Small intestine (tissue), 7 donors: ENCODE results near the gene HSF2BP. TPM values are rescaled to one million over a fixed set of nuclear protein-coding genes. Genes with fewer than 3 reads are reported as not detected.
A peak's percentile ranks its signal among the peaks of the same experiment; 100 is the strongest.

ENCODE experiments used
- DNase-seq, 2 donors: peaks; one replicate each; pipeline versions ENCODE4 v3.0.0 to v3.0.0-alpha.2; 2013
- FAIRE-seq: peaks from 2 replicates; lab custom pipeline; 2012; peaks lifted over from hg19 to GRCh38; lab: Jason Lieb, UNC
- H3K27ac ChIP-seq, 3 donors: one replicate each; pipeline ENCODE4 v1.5.1; 2013; ENCODE audit warnings: low read length in 2 of 3, mild to moderate bottlenecking in 2 of 3, control low read depth in 1 of 3, inconsistent platforms in 1 of 3, low read depth in 1 of 3, moderate library complexity in 1 of 3
- H3K27me3 ChIP-seq, 3 donors: one replicate each; pipeline ENCODE4 v1.6.1; 2013; ENCODE audit warnings: low read length in 3 of 3, inconsistent platforms in 1 of 3; ENCODE audit not compliant: control insufficient read depth in 3 of 3, insufficient read depth in 3 of 3
- H3K36me3 ChIP-seq, 3 donors: one replicate each; pipeline ENCODE4 v1.6.1; 2013; ENCODE audit warnings: low read length in 3 of 3, inconsistent platforms in 1 of 3, low read depth in 1 of 3, mild to moderate bottlenecking in 1 of 3, moderate library complexity in 1 of 3; ENCODE audit not compliant: control insufficient read depth in 3 of 3, insufficient read depth in 2 of 3
- H3K4me1 ChIP-seq, 3 donors: one replicate each; pipeline ENCODE4 v1.6.1; 2013; ENCODE audit warnings: low read length in 2 of 3, inconsistent platforms in 1 of 3, low read depth in 1 of 3, mild to moderate bottlenecking in 1 of 3, moderate library complexity in 1 of 3; ENCODE audit not compliant: control insufficient read depth in 3 of 3, insufficient read depth in 2 of 3
- H3K4me3 ChIP-seq, 3 donors: one replicate each; pipeline ENCODE4 v1.5.1; 2013; ENCODE audit warnings: low read length in 3 of 3, control low read depth in 1 of 3, inconsistent platforms in 1 of 3, low read depth in 1 of 3, mild to moderate bottlenecking in 1 of 3, moderate library complexity in 1 of 3
- H3K9me3 ChIP-seq, 2 donors: one replicate each; pipeline ENCODE4 v1.6.1; 2013; ENCODE audit warnings: low read depth in 1 of 2, low read length in 1 of 2; ENCODE audit not compliant: control insufficient read depth in 2 of 2, insufficient read depth in 1 of 2
- WGBS, 3 donors: extraction: QIAGEN DNeasy Blood & Tissue Kit; methylation state at CpG; one replicate each; pipeline ENCODE4 v1.1.7; 2013; 5-methylcytosine and 5-hydroxymethylcytosine counted together
- polyA plus RNA-seq, 4 donors: library from polyadenylated mRNA; stranded (reverse) in 3 of 4; unstranded in 1 of 4; fragments of 200-250 nt in 3 of 4; fragments of 120-200 nt in 1 of 4; gene quantifications; one replicate each; pipeline versions ENCODE4 v1.2.1 to v1.2.3, GENCODE V29; 2013
- donor health status: healthy with polysubstance abuse.
- donor health status: control.
- donor health status: control.
- donor health status: Bipolar disorder and iron deficiency.
- donor health status: healthy.

HSF2BP gene
- polyA plus RNA-seq, 4 donors: 0.22 to 0.78 (median 0.49) TPM; not detected in 1

- H3K36me3 ChIP-seq: no peaks in the 10 kb centered on the region
- H3K9me3 ChIP-seq: peaks cover 0 to 4% of the 10 kb centered on the region in 2 donors
- H3K27ac ChIP-seq: peak overlapping the region in 2 of 3 donors; percentile 72 to 76
- WGBS, 3 donors: 45 to 67% (median 48%) methylated on average over 7 of the region's 7 CpGs
- no peak for FAIRE-seq
- no peak overlapping the region for H3K4me3 ChIP-seq
- H3K27me3 ChIP-seq: no peaks in the 10 kb centered on the region
- DNase-seq: peak; percentile 51 to 66
- peaks cover 0 to 11% (median 0%) of the 10 kb centered on the region in 3 donors for H3K4me1 ChIP-seq
These were observed 19.6 kb downstream of the HSF2BP start for GRCh38 chr21:43639470-43640353.

GRCh38 chr21:43637530-43638158 lies 21.6 kb downstream of the HSF2BP start:
- Histone ChIP-seq H3K27ac (no peak overlapping the region), H3K9me3 (peaks cover 0 to 4% of the 10 kb centered on the region in 2 donors), H3K4me1 (peaks cover 0 to 11% (median 0%) of the 10 kb centered on the region in 3 donors), H3K4me3 (no peak overlapping the region), H3K36me3 (no peaks in the 10 kb centered on the region), H3K27me3 (peaks cover 0 to 2% (median 0%) of the 10 kb centered on the region in 3 donors)
- 90 to 94% (median 93%) methylated on average over 3 of the region's 3 CpGs for WGBS, 3 donors
- DNase-seq (no peak), FAIRE-seq (no peak)

DNA sequence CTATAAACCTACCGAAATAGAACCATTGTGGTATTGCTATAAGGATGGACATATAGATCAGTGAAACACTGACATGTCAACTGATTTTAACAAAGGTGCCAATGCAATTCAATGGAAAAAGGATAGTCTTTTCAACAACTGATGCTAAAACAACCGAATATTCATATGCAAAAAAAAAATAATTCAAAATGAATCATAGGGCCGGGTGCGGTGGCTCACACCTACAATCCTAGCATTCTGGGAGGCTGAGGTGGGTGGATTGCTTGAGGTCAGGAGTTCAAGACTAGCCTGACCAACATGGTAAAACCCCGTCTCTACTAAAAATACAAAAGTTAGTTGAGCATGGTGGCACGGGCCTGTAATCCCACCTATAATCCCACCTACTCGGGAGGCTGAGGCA lies 23.9 kb downstream of the HSF2BP start:
- H3K4me1 ChIP-seq: peaks cover 0 to 5% (median 0%) of the 10 kb centered on the region in 3 donors
- FAIRE-seq (no peak), DNase-seq (no peak)
- H3K27ac ChIP-seq: no peak overlapping the region
- no peaks in the 10 kb centered on the region for H3K36me3 ChIP-seq
- H3K27me3 ChIP-seq: peaks cover 0 to 2% (median 0%) of the 10 kb centered on the region in 3 donors
- H3K4me3 ChIP-seq: no peak overlapping the region
- WGBS, 3 donors: 90 to 95% (median 93%) methylated on average over 7 of the region's 7 CpGs
- peaks cover 0 to 4% of the 10 kb centered on the region in 2 donors for H3K9me3 ChIP-seq

DNA sequence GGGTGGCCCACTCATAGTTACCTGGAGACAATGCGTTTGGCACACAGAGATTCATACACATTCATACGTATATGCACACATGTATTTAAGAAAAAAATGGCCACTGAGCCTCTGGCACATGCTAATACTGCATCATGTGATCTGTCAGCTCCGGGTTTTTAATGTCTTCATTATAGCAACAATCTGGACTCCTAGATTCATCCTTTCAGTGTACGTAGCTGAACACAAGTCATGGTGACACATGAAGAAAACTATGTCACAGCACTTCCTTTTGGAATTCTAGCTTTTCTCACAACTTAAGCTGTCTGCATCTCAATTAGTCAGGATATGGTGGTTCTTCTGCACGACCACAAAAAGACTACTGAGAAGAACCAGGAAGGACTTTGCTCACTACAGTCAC lies 24.7 kb downstream of the HSF2BP start:
- H3K4me3 ChIP-seq: no peak overlapping the region
- FAIRE-seq: no peak
- H3K4me1 ChIP-seq: no peaks in the 10 kb centered on the region
- no peaks in the 10 kb centered on the region for H3K36me3 ChIP-seq
- H3K27ac ChIP-seq: no peak overlapping the region
- peaks cover 0 to 2% (median 0%) of the 10 kb centered on the region in 3 donors for H3K27me3 ChIP-seq
- WGBS, 3 donors: 74 to 86% (median 83%) methylated on average over 5 of the region's 5 CpGs
- no peaks in the 10 kb centered on the region for H3K9me3 ChIP-seq
- no peak for DNase-seq

DNA sequence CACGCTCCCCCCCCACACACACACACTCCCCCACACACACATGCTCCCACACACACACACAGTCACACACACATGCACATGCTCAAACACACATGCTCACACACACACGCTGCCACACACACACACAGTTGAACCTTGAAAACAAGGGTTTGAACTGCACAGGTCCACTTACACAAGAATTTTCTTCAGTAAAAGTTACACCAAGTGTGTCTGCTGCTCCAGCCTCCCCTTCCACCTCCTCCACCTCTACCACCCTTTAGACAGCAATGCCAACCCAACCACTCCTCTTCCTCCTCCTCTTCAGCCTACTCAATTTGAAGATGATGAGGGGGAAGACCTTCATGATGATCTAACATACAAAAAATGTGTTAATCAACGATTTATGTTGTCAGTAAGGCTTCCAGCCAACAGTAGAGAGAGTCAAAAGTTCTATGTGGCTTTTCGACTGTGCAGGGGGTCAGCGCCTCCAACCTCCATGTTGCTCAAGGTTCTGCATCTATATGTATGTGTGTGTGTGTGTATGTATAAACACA lies 26.8 kb downstream of the HSF2BP start:
- Histone ChIP-seq H3K9me3 (peaks cover 0 to 15% of the 10 kb centered on the region in 2 donors), H3K36me3 (no peaks in the 10 kb centered on the region), H3K27ac (no peak overlapping the region), H3K4me1 (peaks cover 0 to 3% (median 0%) of the 10 kb centered on the region in 3 donors), H3K27me3 (peaks cover 0 to 2% (median 0%) of the 10 kb centered on the region in 3 donors), H3K4me3 (no peak overlapping the region)
- no peak for FAIRE-seq
- no peak for DNase-seq
- 69 to 80% (median 71%) methylated on average over 5 of the region's 5 CpGs for WGBS, 3 donors

DNA sequence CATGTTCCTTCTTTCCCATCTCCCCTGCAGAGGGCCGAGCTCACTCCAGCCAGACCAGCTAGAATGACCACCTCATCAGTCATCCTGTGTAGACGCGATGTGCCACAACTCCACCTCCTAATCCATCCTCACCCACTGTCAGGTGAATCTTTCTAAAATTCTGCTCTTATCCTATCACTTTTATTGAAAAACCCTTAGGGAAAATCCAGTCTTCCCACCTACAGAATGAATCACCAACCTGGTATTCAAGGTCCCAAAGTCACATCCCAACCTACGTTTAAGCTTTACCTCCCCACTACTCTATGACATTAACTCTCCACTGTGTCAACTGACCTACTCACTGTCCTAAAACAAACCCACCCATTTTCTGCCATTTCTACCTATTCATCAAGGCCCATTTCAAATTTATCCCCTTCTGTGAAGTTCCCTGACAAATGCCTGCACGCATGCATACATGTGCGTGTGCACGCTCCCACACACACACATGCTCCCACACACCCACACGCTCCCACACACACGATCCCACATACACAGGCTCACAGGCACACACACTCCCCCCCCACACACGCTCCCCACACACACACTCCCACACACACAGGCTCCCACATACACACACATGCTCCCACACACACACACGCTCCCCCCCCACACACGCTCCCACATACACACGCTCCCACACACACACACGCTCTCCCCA lies 27.7 kb downstream of the HSF2BP start:
- peaks cover 0 to 2% (median 0%) of the 10 kb centered on the region in 3 donors for H3K27me3 ChIP-seq
- no peak for FAIRE-seq
- no peak for DNase-seq
- WGBS, 3 donors: 82 to 92% (median 89%) methylated on average over 10 to 14 of the region's 14 CpGs
- H3K36me3 ChIP-seq: no peaks in the 10 kb centered on the region
- H3K27ac ChIP-seq: no peak overlapping the region
- peaks cover 0 to 19% of the 10 kb centered on the region in 2 donors for H3K9me3 ChIP-seq
- H3K4me1 ChIP-seq: peaks cover 0 to 5% (median 3%) of the 10 kb centered on the region in 3 donors
- H3K4me3 ChIP-seq: no peak overlapping the region

DNA sequence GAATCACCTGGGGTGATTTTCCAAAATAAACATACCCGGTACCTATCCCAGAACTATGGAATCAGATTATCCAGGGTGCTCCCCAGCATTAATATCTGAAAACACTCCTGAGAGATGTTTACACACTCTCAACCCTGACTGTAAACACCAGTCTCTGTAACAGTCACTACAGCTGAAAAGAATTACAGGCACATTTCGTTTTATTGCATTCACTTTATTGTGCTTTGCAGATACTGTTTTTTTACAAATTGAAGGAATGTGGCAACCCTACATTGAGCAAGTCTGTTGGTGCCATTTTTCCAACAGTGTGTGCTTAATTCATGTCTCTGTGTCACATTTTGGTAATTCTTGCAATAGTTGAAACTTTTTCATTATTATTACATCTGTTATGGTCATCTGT lies 31.8 kb downstream of the HSF2BP start:
- Histone ChIP-seq H3K27me3 (no peaks in the 10 kb centered on the region), H3K4me3 (no peak overlapping the region), H3K9me3 (peaks cover 0 to 29% of the 10 kb centered on the region in 2 donors), H3K27ac (peak overlapping the region in 1 of 3 donors; percentile 47), H3K36me3 (no peaks in the 10 kb centered on the region), H3K4me1 (peaks cover 0 to 15% (median 8%) of the 10 kb centered on the region in 3 donors)
- DNase-seq: peak in 1 of 2 donors; percentile 33
- FAIRE-seq: no peak
- WGBS, 3 donors: 17 to 52% (median 30%) methylated on average over 2 of the region's 2 CpGs

- FAIRE-seq: no peak
- 9 to 38% (median 17%) methylated on average over 3 of the region's 3 CpGs for WGBS, 3 donors
- peak overlapping the region in 2 of 3 donors; percentile 41 to 47 for H3K27ac ChIP-seq
- peaks cover 0 to 15% (median 8%) of the 10 kb centered on the region in 3 donors for H3K4me1 ChIP-seq
- no peaks in the 10 kb centered on the region for H3K36me3 ChIP-seq
- H3K9me3 ChIP-seq: peaks cover 0 to 29% of the 10 kb centered on the region in 2 donors
- H3K27me3 ChIP-seq: no peaks in the 10 kb centered on the region
- DNase-seq: peak; percentile 61 to 71
- H3K4me3 ChIP-seq: no peak overlapping the region
These were observed 32.9 kb downstream of the HSF2BP start for GRCh38 chr21:43626390-43626789.
